ENCODE data around the gene MBD3L2B.
"Not testable (repeated sequence)": the region's sequence is repeated elsewhere in the genome, so short reads cannot be mapped to it uniquely, and the experiment has no call there.

DNA sequence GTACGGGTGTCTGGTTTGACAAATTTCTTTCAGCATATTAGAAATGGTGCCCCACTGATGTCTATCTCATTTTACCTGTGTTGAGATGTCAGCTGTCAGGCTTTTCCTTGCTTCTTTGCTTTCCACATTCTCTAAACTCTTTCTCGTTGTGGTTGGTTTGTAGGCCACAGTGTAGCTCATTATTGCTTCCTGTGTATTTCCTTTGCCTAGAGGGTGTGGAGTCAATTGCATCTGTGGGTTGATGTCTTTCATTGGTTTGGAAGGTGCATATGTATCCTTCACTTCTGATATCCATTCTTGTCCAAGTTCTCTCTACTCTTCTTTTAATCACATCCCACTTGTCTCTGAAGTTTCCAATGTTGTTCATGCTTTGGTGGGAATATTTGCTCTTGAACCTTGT is 20.3 kb upstream of the MBD3L2B start:
- TF ChIP-seq, protein P1, sequence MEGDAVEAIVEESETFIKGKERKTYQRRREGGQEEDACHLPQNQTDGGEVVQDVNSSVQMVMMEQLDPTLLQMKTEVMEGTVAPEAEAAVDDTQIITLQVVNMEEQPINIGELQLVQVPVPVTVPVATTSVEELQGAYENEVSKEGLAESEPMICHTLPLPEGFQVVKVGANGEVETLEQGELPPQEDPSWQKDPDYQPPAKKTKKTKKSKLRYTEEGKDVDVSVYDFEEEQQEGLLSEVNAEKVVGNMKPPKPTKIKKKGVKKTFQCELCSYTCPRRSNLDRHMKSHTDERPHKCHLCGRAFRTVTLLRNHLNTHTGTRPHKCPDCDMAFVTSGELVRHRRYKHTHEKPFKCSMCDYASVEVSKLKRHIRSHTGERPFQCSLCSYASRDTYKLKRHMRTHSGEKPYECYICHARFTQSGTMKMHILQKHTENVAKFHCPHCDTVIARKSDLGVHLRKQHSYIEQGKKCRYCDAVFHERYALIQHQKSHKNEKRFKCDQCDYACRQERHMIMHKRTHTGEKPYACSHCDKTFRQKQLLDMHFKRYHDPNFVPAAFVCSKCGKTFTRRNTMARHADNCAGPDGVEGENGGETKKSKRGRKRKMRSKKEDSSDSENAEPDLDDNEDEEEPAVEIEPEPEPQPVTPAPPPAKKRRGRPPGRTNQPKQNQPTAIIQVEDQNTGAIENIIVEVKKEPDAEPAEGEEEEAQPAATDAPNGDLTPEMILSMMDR (IDR thresholded peaks at IDR 0.05; ENCODE audit: insufficient read depth, low read length) = not testable (repeated sequence)
- TF ChIP-seq POLR2AphosphoS5 (IDR thresholded peaks at IDR 0.05; ENCODE audit: low read depth); SPI1 (IDR thresholded peaks at IDR 0.05; ENCODE audit: borderline replicate concordance, low read depth); GABPA (IDR thresholded peaks at IDR 0.05; ENCODE audit: low read depth): not testable (repeated sequence)

All from HL-60 (cell line).